ENCODE results near the gene SFMBT2. TPM values are rescaled to one million over a fixed set of nuclear protein-coding genes. Genes with fewer than 3 reads are reported as not detected.
A peak's percentile ranks its signal among the peaks of the same experiment; 100 is the strongest.

The SFMBT2 gene
- total and polyA plus RNA-seq, 5 donors from 2014 or later, result 1.3 to 21.2 (median 1.6) TPM

DNA sequence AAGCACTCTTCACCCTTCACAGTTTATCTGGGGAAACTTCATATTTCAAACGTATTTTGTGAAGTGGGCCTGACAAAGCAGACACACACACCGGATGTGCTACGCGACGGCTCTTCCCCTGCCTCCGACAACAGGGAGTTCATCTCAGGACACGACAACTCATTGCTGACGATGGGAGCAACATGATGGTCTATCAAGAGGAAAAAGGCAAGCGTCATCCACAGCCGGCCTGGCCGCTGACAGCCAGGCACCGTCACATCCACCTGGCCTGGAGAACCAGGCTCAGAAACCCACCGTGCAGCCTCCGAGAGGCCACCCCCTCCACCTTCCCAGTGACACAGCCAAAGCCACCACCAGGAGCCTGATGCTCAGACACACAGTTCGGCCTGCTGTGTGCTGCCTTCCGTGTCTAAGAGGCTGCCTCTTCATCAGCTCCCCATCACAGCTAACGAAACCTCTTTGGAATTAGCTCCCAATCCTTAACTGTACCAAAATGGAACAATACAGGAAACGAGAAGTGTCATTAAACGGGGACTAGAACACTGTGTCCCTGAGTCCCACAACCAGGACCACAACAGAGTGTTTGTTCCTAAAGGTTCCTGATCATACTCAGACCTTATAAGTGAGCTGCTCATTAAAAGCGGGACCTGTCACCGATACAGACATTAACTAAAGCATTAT, 76.7 kb downstream of the SFMBT2 start:
- Mint-ChIP-seq H3K9me3 (peaks cover 0 to 6% (median 0%) of the 10 kb centered on the region in 7 donors), H3K36me3 (peaks cover 25% of the 10 kb centered on the region), H3K4me3 (no peak overlapping the region), H3K4me1 (peaks cover 5 to 38% (median 28%) of the 10 kb centered on the region in 4 donors), H3K27me3 (peaks cover 4% of the 10 kb centered on the region), H3K27ac (peak overlapping the region in 1 of 3 donors; percentile 80)
- no peaks in the 10 kb centered on the region for H3K27me3 ChIP-seq (ENCODE audit: control insufficient read depth, insufficient read depth, low read length)
- H3K4me3 ChIP-seq (ENCODE audit: low read depth, low read length), result no peak overlapping the region
- no peaks in the 10 kb centered on the region for H3K4me1 ChIP-seq (ENCODE audit: control insufficient read depth, insufficient read depth, low read length, poor library complexity, severe bottlenecking)
- no peak for ATAC-seq (ENCODE audit: low read depth in 2 of 2)
- no peaks in the 10 kb centered on the region for H3K9me3 ChIP-seq (ENCODE audit: control insufficient read depth in 2 of 2, low read length in 2 of 2)
- no peak for DNase-seq
- no peak overlapping the region for H3K27ac ChIP-seq (ENCODE audit: insufficient read depth, low read length, poor library complexity, severe bottlenecking)
- H3K36me3 ChIP-seq (ENCODE audit: control insufficient read depth, insufficient read depth, low read length), result no peaks in the 10 kb centered on the region

DNA sequence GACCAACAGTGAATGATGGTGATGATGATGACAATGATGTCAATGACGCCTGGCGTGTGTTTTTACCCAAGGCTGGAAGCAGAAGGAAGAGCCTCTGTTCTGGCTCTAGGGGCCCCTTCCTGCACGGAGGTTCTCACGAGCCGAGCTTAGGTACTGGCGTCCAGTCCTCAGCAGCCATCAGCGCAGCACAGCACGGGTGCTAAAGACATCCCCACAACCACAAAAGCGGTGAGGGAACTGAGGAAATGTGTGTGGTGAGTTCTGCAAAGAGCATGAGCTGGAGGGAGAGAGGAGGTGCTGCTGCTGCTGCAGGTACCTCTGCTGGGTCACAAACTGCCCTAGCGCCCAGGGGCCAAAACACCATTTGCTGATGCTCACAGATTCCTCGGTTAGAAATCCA, 81.6 kb downstream of the SFMBT2 start:
- no peaks in the 10 kb centered on the region for H3K27me3 Mint-ChIP-seq
- no peak overlapping the region for H3K27ac Mint-ChIP-seq
- ATAC-seq (ENCODE audit: low read depth in 2 of 2) (no peak), DNase-seq (no peak)
- Histone ChIP-seq H3K27me3 (ENCODE audit: control insufficient read depth, insufficient read depth, low read length) (no peaks in the 10 kb centered on the region), H3K4me3 (ENCODE audit: low read depth, low read length) (no peak overlapping the region), H3K4me1 (ENCODE audit: control insufficient read depth, insufficient read depth, low read length, poor library complexity, severe bottlenecking) (no peaks in the 10 kb centered on the region), H3K36me3 (ENCODE audit: control insufficient read depth, insufficient read depth, low read length) (peaks cover 2% of the 10 kb centered on the region), H3K9me3 (ENCODE audit: control insufficient read depth in 2 of 2, low read length in 2 of 2) (peaks cover 7 to 11% of the 10 kb centered on the region in 2 experiments), H3K27ac (ENCODE audit: insufficient read depth, low read length, poor library complexity, severe bottlenecking) (no peak overlapping the region)
- H3K4me3 Mint-ChIP-seq, result no peak overlapping the region
- H3K9me3 Mint-ChIP-seq, result peaks cover 0 to 24% (median 11%) of the 10 kb centered on the region in 7 donors
- peaks cover 30% of the 10 kb centered on the region for H3K36me3 Mint-ChIP-seq
- H3K4me1 Mint-ChIP-seq, result peaks cover 0 to 14% (median 10%) of the 10 kb centered on the region in 4 donors

DNA sequence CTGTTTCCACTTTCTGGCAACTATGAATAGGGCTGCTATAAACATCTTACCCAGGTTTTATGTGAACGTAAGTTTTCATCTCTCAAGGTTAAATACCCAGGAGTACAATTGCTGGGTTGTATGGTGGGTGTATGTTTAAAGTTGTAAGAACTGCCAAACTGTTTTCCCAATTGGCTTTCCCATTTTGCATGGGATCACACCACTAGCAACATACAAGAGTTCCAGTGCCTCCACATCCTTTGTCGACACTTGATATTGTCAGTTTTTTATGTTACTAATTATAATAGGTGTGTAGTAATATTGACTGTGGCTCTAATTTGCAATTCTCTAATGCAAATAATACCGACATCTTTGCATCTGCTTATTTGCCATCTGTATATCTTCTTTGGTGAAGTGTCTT, 82.9 kb downstream of the SFMBT2 start:
- Histone ChIP-seq H3K27ac (ENCODE audit: insufficient read depth, low read length, poor library complexity, severe bottlenecking) (no peak overlapping the region), H3K4me1 (ENCODE audit: control insufficient read depth, insufficient read depth, low read length, poor library complexity, severe bottlenecking) (no peaks in the 10 kb centered on the region), H3K9me3 (ENCODE audit: control insufficient read depth in 2 of 2, low read length in 2 of 2) (peaks cover 7 to 11% of the 10 kb centered on the region in 2 experiments), H3K4me3 (ENCODE audit: low read depth, low read length) (no peak overlapping the region), H3K27me3 (ENCODE audit: control insufficient read depth, insufficient read depth, low read length) (no peaks in the 10 kb centered on the region), H3K36me3 (ENCODE audit: control insufficient read depth, insufficient read depth, low read length) (peaks cover 2% of the 10 kb centered on the region)
- Mint-ChIP-seq H3K4me3 (no peak overlapping the region), H3K27me3 (no peaks in the 10 kb centered on the region), H3K27ac (no peak overlapping the region), H3K4me1 (peaks cover 0 to 11% (median 8%) of the 10 kb centered on the region in 4 donors), H3K9me3 (peaks cover 0 to 25% (median 13%) of the 10 kb centered on the region in 7 donors), H3K36me3 (peaks cover 32% of the 10 kb centered on the region)
- DNase-seq (no peak), ATAC-seq (ENCODE audit: low read depth in 2 of 2) (no peak)

DNA sequence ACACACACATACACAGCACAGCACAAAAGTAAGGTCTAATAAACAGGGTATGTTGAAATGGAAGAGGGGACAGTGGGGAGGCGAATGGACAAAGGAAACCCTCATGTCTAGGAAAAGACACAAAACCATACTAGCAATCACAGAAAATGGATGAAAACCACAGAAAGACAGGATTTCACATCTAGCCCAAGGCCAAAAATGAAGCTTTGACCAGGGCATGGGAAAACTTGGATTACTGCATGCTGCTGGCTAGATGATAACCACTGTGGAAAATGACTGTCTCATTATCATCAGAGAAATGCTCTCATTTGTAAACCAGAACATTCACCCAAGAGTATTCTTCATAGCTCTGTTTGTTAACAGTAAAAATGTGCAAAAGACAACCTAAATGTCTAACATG, 88.2 kb downstream of the SFMBT2 start:
- Mint-ChIP-seq H3K4me3 (no peak overlapping the region), H3K27ac (no peak overlapping the region)
- no peak overlapping the region for H3K4me3 ChIP-seq (ENCODE audit: low read depth, low read length)

DNA sequence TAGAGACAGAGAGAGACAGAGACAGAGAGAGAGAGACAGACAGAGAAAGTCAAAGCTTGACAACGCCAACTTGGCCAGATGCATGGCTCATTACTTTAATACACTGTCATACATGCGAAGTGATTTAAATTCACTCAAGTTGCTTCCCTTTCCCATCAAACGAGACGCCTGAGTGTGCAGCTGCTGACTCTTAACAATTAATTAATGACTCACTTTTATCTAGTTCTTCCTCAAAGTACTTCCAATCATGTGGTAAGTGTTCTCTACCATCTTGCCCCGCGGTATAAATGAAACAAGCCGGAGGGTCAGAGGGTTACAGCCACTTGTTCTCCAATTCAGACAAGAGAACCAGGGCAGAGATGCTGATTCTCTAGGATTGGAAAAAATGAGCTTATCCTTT, 90.8 kb downstream of the SFMBT2 start:
- H3K9me3 ChIP-seq (ENCODE audit: control insufficient read depth in 2 of 2, low read length in 2 of 2), result no peaks in the 10 kb centered on the region
- peak overlapping the region in 2 of 3 donors; percentile 48 to 57 for H3K27ac Mint-ChIP-seq
- peaks cover 19 to 45% (median 43%) of the 10 kb centered on the region in 4 donors for H3K4me1 Mint-ChIP-seq
- no peaks in the 10 kb centered on the region for H3K27me3 ChIP-seq (ENCODE audit: control insufficient read depth, insufficient read depth, low read length)
- H3K36me3 ChIP-seq (ENCODE audit: control insufficient read depth, insufficient read depth, low read length), result no peaks in the 10 kb centered on the region
- DNase-seq (no peak), ATAC-seq (ENCODE audit: low read depth in 2 of 2) (no peak)
- peaks cover 3% of the 10 kb centered on the region for H3K4me1 ChIP-seq (ENCODE audit: control insufficient read depth, insufficient read depth, low read length, poor library complexity, severe bottlenecking)
- no peak overlapping the region for H3K4me3 ChIP-seq (ENCODE audit: low read depth, low read length)
- H3K36me3 Mint-ChIP-seq, result peaks cover 12% of the 10 kb centered on the region
- no peaks in the 10 kb centered on the region for H3K27me3 Mint-ChIP-seq
- H3K27ac ChIP-seq (ENCODE audit: insufficient read depth, low read length, poor library complexity, severe bottlenecking), result no peak overlapping the region
- H3K9me3 Mint-ChIP-seq, result peaks cover 0 to 12% (median 4%) of the 10 kb centered on the region in 7 donors
- H3K4me3 Mint-ChIP-seq, result peak overlapping the region in 1 of 4 donors; percentile 38

More for the DNA sequence above, 88.2 kb downstream of the SFMBT2 start:
- Histone ChIP-seq H3K36me3 (ENCODE audit: control insufficient read depth, insufficient read depth, low read length) (peaks cover 2% of the 10 kb centered on the region), H3K4me1 (ENCODE audit: control insufficient read depth, insufficient read depth, low read length, poor library complexity, severe bottlenecking) (peaks cover 3% of the 10 kb centered on the region), H3K9me3 (ENCODE audit: control insufficient read depth in 2 of 2, low read length in 2 of 2) (peaks cover 0 to 1% of the 10 kb centered on the region in 2 experiments), H3K27ac (ENCODE audit: insufficient read depth, low read length, poor library complexity, severe bottlenecking) (no peak overlapping the region), H3K27me3 (ENCODE audit: control insufficient read depth, insufficient read depth, low read length) (no peaks in the 10 kb centered on the region)
- ATAC-seq (ENCODE audit: low read depth in 2 of 2) (no peak), DNase-seq (no peak)
- H3K27me3 Mint-ChIP-seq, result no peaks in the 10 kb centered on the region
- peaks cover 11 to 35% (median 27%) of the 10 kb centered on the region in 4 donors for H3K4me1 Mint-ChIP-seq
- H3K36me3 Mint-ChIP-seq, result peaks cover 12% of the 10 kb centered on the region
- peaks cover 0 to 20% (median 7%) of the 10 kb centered on the region in 7 donors for H3K9me3 Mint-ChIP-seq

DNA sequence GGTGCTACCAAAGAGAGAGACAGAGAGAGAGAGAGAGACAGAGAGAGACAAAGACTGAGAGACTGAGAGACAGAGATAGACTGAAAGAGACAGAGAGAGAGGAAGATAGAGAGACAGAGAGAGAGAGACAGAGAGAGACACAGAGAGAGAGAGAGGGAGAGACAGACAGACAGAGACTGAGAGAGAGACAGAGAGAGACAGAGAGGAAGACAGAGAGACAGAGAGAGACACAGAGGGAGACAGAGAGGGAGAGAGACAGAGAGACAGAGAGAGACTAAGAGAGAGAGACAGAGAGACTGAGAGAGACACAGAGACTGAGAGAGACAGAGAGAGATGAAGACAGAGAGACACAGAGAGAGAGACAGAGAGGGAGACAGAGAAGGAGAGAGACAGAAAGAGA, 91.2 kb downstream of the SFMBT2 start:
- Mint-ChIP-seq H3K4me3 (no peak overlapping the region), H3K27ac (peak overlapping the region; percentile 48 to 92 (median 57)), H3K36me3 (peaks cover 12% of the 10 kb centered on the region), H3K4me1 (peaks cover 19 to 50% (median 47%) of the 10 kb centered on the region in 4 donors), H3K27me3 (no peaks in the 10 kb centered on the region), H3K9me3 (peaks cover 0 to 11% (median 4%) of the 10 kb centered on the region in 7 donors)
- ATAC-seq (ENCODE audit: low read depth in 2 of 2) (no peak), DNase-seq (no peak)
- H3K4me3 ChIP-seq (ENCODE audit: low read depth, low read length), result no peak overlapping the region
- H3K27ac ChIP-seq (ENCODE audit: insufficient read depth, low read length, poor library complexity, severe bottlenecking), result no peak overlapping the region
- no peaks in the 10 kb centered on the region for H3K36me3 ChIP-seq (ENCODE audit: control insufficient read depth, insufficient read depth, low read length)
- H3K9me3 ChIP-seq (ENCODE audit: control insufficient read depth in 2 of 2, low read length in 2 of 2), result no peaks in the 10 kb centered on the region
- peaks cover 3% of the 10 kb centered on the region for H3K4me1 ChIP-seq (ENCODE audit: control insufficient read depth, insufficient read depth, low read length, poor library complexity, severe bottlenecking)
- no peaks in the 10 kb centered on the region for H3K27me3 ChIP-seq (ENCODE audit: control insufficient read depth, insufficient read depth, low read length)

DNA sequence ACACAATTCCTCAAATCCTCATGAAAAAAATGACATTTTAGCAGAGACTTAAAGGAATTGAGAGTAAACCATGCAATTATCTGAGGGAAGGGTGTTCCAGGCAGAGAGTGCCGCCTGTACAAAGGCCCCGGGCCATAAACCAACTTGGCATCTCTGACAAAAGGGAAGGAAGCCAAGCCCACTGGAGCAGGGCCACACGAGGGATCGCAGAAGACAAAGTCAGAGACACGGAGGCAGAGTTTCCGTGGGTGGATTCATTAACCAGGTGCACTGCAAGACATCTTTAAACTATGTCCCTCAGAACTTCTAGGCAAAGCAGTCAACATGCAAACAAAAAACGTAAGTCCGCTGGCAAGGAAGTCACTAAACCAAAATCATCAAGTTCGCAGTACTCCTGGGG, 92.0 kb downstream of the SFMBT2 start:
- ATAC-seq (ENCODE audit: low read depth in 2 of 2) (no peak), DNase-seq (no peak)
- H3K27me3 Mint-ChIP-seq, result no peaks in the 10 kb centered on the region
- peak overlapping the region in 2 of 3 donors; percentile 3 to 57 for H3K27ac Mint-ChIP-seq
- peaks cover 8% of the 10 kb centered on the region for H3K36me3 Mint-ChIP-seq
- peaks cover 0 to 7% (median 2%) of the 10 kb centered on the region in 7 donors for H3K9me3 Mint-ChIP-seq
- H3K4me1 Mint-ChIP-seq, result peaks cover 23 to 56% (median 52%) of the 10 kb centered on the region in 4 donors
- peaks cover 3% of the 10 kb centered on the region for H3K4me1 ChIP-seq (ENCODE audit: control insufficient read depth, insufficient read depth, low read length, poor library complexity, severe bottlenecking)
- no peak overlapping the region for H3K4me3 ChIP-seq (ENCODE audit: low read depth, low read length)
- H3K4me3 Mint-ChIP-seq, result peak overlapping the region in 1 of 4 donors; percentile 6
- H3K27me3 ChIP-seq (ENCODE audit: control insufficient read depth, insufficient read depth, low read length), result no peaks in the 10 kb centered on the region
- no peaks in the 10 kb centered on the region for H3K36me3 ChIP-seq (ENCODE audit: control insufficient read depth, insufficient read depth, low read length)
- H3K9me3 ChIP-seq (ENCODE audit: control insufficient read depth in 2 of 2, low read length in 2 of 2), result no peaks in the 10 kb centered on the region
- H3K27ac ChIP-seq (ENCODE audit: insufficient read depth, low read length, poor library complexity, severe bottlenecking), result no peak overlapping the region
